Measurements from ENCODE around the gene TRAPPC2L.

DNA sequence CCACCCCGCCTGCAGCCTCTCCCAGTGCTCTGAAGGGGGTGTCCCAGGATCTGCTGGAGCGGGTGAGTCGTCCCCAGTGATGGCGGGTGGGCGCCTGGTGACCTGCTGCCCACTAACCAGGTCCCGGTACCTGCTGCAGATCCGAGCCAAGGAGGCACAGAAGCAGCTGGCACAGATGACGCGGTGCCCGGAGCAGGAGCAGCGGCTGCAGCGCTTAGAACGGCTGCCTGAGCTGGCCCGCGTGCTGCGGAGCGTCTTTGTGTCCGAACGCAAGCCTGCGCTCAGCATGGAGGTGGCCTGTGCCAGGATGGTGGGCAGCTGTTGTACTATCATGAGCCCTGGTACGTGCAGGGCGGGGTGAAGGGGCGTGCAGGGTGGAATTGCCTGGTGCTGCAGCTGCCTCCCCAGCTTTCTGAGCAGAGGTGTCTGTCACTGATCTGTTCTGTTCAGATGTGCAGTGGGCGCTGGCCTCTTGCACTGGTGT lies 49.7 kb upstream of the TRAPPC2L start:
- TF ChIP-seq CTCF (IDR thresholded peaks at IDR 0.05) = no peak
- TF ChIP-seq POLR2A (IDR thresholded peaks at IDR 0.05) = no peak
